Mucosa of stomach (tissue), 1 donor: ENCODE data around the gene PRKACA.

Source experiments
- H3K27me3 ChIP-seq: one replicate; pipeline ENCODE4 v1.7.0; 2013; ENCODE audit warnings: mild to moderate bottlenecking, low read length; ENCODE audit not compliant: control insufficient read depth, insufficient read depth
- H3K36me3 ChIP-seq: one replicate; pipeline ENCODE4 v1.7.0; 2013; ENCODE audit warnings: low read length; ENCODE audit not compliant: control insufficient read depth, insufficient read depth
- H3K4me1 ChIP-seq: one replicate; pipeline ENCODE4 v1.7.0; 2013; ENCODE audit warnings: mild to moderate bottlenecking, low read length; ENCODE audit not compliant: control insufficient read depth, insufficient read depth
- H3K4me3 ChIP-seq: one replicate; pipeline ENCODE4 v1.7.0; 2013; ENCODE audit warnings: low read length
- H3K9ac ChIP-seq: one replicate; pipeline ENCODE4 v1.7.0; 2013; ENCODE audit warnings: mild to moderate bottlenecking, low read length, moderate library complexity
- H3K9me3 ChIP-seq: one replicate; pipeline ENCODE4 v1.7.0; 2013; ENCODE audit warnings: mild to moderate bottlenecking, low read length, moderate library complexity; ENCODE audit not compliant: control insufficient read depth
- donor health status: Pancreatic carcinoma.

Gene PRKACA

GRCh38 chr19:14111486-14111885, 6.1 kb downstream of the PRKACA start:
- Histone ChIP-seq H3K4me1 (peaks cover 31% of the 10 kb centered on the region), H3K27me3 (no peaks in the 10 kb centered on the region), H3K9ac (no peak overlapping the region), H3K36me3 (no peaks in the 10 kb centered on the region), H3K4me3 (no peak overlapping the region), H3K9me3 (no peaks in the 10 kb centered on the region)

- Histone ChIP-seq H3K9ac (no peak overlapping the region), H3K4me1 (peaks cover 23% of the 10 kb centered on the region), H3K27me3 (no peaks in the 10 kb centered on the region), H3K36me3 (no peaks in the 10 kb centered on the region), H3K4me3 (no peak overlapping the region), H3K9me3 (no peaks in the 10 kb centered on the region)
These were observed 6.9 kb downstream of the PRKACA start for GRCh38 chr19:14110650-14111049.

- Histone ChIP-seq H3K9me3 (no peaks in the 10 kb centered on the region), H3K36me3 (peaks cover 7% of the 10 kb centered on the region), H3K4me3 (no peak overlapping the region), H3K4me1 (peaks cover 6% of the 10 kb centered on the region), H3K27me3 (no peaks in the 10 kb centered on the region), H3K9ac (no peak overlapping the region)
These were observed 9.7 kb downstream of the PRKACA start for GRCh38 chr19:14107581-14108461.

- Histone ChIP-seq H3K9ac (no peak overlapping the region), H3K36me3 (peaks cover 15% of the 10 kb centered on the region), H3K4me3 (no peak overlapping the region), H3K27me3 (no peaks in the 10 kb centered on the region), H3K4me1 (no peaks in the 10 kb centered on the region), H3K9me3 (no peaks in the 10 kb centered on the region)
These were observed 10.7 kb downstream of the PRKACA start for GRCh38 chr19:14106840-14107239.

GRCh38 chr19:14105680-14106079, 11.9 kb downstream of the PRKACA start:
- Histone ChIP-seq H3K27me3 (no peaks in the 10 kb centered on the region), H3K4me3 (no peak overlapping the region), H3K9ac (no peak overlapping the region), H3K4me1 (no peaks in the 10 kb centered on the region), H3K9me3 (no peaks in the 10 kb centered on the region), H3K36me3 (peaks cover 16% of the 10 kb centered on the region)

- Histone ChIP-seq H3K27me3 (no peaks in the 10 kb centered on the region), H3K9me3 (no peaks in the 10 kb centered on the region), H3K9ac (no peak overlapping the region), H3K4me1 (no peaks in the 10 kb centered on the region), H3K36me3 (peaks cover 16% of the 10 kb centered on the region), H3K4me3 (no peak overlapping the region)
These were observed 14.3 kb downstream of the PRKACA start for GRCh38 chr19:14103310-14103709.

DNA sequence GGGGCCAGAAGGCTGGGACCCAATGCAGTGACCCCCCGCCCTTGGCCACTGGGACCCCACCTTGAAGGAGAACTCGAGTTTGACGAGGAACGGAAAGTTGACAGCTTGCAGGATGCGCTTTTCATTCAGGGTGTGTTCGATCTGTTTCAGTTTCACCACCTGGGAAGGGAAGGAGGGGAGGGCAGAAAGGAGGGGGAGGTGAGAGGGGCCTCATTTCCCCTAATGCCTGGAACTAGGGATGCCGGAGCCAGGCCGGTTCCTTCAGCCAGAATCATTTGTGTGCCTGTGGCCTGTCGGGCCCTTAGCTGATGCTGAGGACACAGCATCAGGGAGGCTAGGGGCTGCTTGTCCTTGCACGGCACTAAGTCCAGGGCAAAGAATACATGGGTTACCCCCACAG, 14.8 kb downstream of the PRKACA start:
- Histone ChIP-seq H3K4me1 (no peaks in the 10 kb centered on the region), H3K9ac (no peak overlapping the region), H3K4me3 (no peak overlapping the region), H3K27me3 (no peaks in the 10 kb centered on the region), H3K9me3 (no peaks in the 10 kb centered on the region), H3K36me3 (peaks cover 16% of the 10 kb centered on the region)

DNA sequence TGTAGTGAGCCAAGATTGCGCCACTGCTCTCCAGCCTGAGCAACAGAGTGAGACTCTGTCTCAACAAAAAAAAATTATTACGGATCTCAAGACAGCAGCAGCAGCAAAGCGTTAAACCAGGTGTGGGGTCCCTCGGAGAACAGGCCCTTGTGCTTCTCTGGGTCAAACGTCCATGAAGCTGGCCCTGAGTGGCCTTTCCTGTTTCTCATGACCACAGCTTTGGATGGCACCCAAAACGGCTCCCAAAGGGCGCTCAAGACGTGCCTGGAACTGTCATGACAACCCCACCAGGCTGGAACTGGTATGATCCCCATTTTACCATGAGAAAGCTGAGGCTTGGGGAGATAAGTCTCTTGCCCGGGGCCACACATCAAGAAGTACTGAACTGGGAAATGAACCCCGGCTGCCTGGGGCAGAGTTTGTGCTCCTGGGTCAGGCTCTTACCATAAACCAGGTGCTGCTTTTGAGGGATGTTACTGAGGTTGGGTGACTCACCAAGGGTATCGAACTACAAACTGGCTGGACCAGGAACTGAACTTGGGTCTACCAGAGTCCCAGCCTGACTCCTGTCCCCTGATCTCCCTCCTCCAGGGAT, 15.4 kb downstream of the PRKACA start:
- Histone ChIP-seq H3K27me3 (no peaks in the 10 kb centered on the region), H3K9me3 (no peaks in the 10 kb centered on the region), H3K4me1 (no peaks in the 10 kb centered on the region), H3K9ac (no peak overlapping the region), H3K36me3 (peaks cover 16% of the 10 kb centered on the region), H3K4me3 (no peak overlapping the region)

DNA sequence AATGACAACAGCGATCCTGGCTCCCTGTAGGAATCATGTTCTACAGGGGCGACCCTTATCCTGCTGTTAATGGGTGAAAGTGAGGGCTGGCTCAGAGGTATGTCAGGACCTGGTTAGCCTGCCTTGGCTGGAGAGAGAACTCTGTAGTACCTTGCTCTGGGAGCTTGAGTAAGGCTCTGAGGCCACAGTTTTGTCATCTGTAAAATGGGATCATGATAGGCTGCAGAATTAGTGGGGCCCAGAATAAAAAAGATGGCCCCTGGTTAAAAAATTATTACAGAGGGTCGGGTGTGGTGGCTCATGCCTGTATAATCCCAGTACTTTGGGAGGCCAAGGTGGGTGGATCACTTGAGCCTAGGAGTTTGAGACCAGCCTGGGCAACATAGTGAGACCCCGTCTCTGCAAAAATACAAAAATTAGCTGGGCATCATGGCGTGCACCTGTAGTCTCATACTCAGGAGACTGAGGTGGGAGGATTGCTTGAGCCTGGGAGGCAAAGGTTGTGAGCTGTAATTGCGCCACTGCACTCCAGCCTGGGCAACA, 16.5 kb downstream of the PRKACA start:
- peaks cover 16% of the 10 kb centered on the region for H3K36me3 ChIP-seq
- no peaks in the 10 kb centered on the region for H3K9me3 ChIP-seq
- no peak overlapping the region for H3K9ac ChIP-seq
- no peaks in the 10 kb centered on the region for H3K27me3 ChIP-seq
- no peaks in the 10 kb centered on the region for H3K4me1 ChIP-seq
- no peak overlapping the region for H3K4me3 ChIP-seq

GRCh38 chr19:14097532-14098151, 19.9 kb downstream of the PRKACA start:
- H3K9ac ChIP-seq = no peak overlapping the region
- no peak overlapping the region for H3K4me3 ChIP-seq
- peaks cover 8% of the 10 kb centered on the region for H3K36me3 ChIP-seq
- no peaks in the 10 kb centered on the region for H3K9me3 ChIP-seq
- H3K4me1 ChIP-seq = no peaks in the 10 kb centered on the region
- no peaks in the 10 kb centered on the region for H3K27me3 ChIP-seq

DNA sequence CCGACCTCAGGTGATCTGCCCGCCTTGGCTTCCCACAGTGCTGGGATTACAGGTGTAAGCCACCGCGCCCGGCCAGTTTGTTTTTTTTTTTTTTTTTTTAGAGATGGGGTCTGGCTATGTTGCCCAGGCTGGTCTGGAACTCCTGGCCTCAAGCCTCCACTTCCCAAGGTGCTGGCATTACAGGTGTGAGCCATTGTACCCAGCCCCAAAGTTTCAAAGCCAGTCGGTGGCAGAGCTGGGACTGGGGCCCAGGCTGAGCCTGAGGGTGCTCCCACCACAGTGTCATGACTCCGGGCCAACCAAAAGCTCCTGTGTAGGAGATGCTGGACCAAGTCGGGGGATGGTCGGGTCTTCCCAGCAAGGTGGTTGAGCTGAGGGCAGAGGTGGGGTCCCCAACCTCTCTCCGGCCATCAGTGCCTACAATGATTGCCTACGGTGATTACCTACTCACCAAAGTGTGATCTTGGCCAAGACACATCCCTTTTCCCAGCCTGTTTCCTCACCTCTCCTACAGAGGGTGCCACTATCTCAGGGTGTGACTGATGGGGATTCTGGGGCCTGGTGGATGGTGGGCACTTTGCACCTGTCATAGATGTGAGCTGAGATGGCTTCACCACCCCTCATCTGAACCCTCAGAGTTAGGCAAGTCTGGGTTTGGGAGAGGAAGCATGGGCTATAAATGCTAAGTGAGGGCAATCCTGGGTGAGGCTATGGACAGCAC, 21.1 kb downstream of the PRKACA start:
- H3K4me1 ChIP-seq = peaks cover 5% of the 10 kb centered on the region
- no peak overlapping the region for H3K9ac ChIP-seq
- no peak overlapping the region for H3K4me3 ChIP-seq
- no peaks in the 10 kb centered on the region for H3K9me3 ChIP-seq
- H3K27me3 ChIP-seq = no peaks in the 10 kb centered on the region
- H3K36me3 ChIP-seq = no peaks in the 10 kb centered on the region
